Esophagus muscularis mucosa (tissue), 3 donors: ENCODE data around the gene EEF2K.

Source experiments
- POLR2A ChIP-seq: fragments of 450-650 bp; IDR thresholded peaks from one replicate; pipeline ENCODE4 v1.6.1; 2017; ENCODE audit warnings: antibody characterized with exemption, moderate library complexity, mild to moderate bottlenecking, low read depth
- POLR2AphosphoS5 ChIP-seq, 2 donors: sonication (generic); formaldehyde crosslinking; IDR thresholded peaks; one replicate each; pipeline ENCODE4 v1.6.1; 2017; ENCODE audit warnings: antibody characterized with exemption in 2 of 2
- TF ChIP-seq, protein P1 (sequence below), 3 experiments: fragments of 200-600 bp in 2 of 3; fragments of 450-650 bp in 1 of 3; sonication (generic) in 2 of 3; IDR thresholded peaks; one replicate each; pipeline ENCODE4 v1.5.1; 2017 to 2019; ENCODE audit warnings: antibody characterized with exemption in 3 of 3, mild to moderate bottlenecking in 2 of 3, moderate library complexity in 1 of 3

DNA sequence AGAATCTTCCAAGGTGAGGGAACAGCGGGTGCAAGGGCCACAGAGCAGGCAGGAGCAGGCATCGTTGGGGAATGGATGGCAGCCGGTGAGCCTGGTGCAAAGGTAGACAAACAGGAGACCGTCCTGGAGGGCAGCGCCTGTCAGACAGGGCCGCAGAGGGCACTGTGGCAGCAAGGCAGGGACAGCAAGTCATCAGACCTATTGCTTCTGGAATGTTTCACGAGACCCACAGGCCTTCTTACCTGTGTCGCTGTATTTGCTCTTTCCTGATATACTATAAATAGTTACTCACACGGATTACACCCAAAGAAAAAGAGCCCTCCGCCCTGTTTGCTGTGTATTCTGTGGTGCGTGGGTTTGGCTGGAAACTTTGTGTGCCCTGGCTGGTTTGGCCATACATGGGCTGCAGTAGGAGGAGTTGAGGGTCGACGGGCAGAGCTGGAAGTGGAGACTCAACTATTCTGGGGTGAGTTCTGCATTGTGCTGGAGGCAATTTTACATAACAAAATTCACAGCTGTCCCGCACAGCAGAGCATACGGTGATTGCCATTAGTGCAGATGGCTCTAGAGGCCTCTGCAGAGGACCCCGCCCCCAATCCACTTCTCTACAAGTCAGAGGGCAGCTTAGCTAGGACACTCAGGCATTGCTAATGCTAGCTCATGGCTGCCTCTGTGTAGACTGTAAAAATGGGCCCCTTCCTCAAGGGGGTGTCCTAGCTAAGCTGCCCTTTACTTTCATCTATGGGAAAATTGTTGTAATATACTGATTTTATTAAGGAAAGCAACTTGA is 72.6 kb downstream of the EEF2K start:
- TF ChIP-seq, protein P1, sequence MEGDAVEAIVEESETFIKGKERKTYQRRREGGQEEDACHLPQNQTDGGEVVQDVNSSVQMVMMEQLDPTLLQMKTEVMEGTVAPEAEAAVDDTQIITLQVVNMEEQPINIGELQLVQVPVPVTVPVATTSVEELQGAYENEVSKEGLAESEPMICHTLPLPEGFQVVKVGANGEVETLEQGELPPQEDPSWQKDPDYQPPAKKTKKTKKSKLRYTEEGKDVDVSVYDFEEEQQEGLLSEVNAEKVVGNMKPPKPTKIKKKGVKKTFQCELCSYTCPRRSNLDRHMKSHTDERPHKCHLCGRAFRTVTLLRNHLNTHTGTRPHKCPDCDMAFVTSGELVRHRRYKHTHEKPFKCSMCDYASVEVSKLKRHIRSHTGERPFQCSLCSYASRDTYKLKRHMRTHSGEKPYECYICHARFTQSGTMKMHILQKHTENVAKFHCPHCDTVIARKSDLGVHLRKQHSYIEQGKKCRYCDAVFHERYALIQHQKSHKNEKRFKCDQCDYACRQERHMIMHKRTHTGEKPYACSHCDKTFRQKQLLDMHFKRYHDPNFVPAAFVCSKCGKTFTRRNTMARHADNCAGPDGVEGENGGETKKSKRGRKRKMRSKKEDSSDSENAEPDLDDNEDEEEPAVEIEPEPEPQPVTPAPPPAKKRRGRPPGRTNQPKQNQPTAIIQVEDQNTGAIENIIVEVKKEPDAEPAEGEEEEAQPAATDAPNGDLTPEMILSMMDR (IDR thresholded peaks at IDR 0.05), result no peak
- TF ChIP-seq POLR2AphosphoS5 (IDR thresholded peaks at IDR 0.05) (no peak), POLR2A (no peak)
